DOHH2 (cell line): Measurements from ENCODE around the gene ETHE1.

ENCODE experiments used
- H3F3A ChIP-seq: fragments of 200-600 bp; sonication (generic), shearing (Covaris generic); 2 replicates; pipeline ENCODE4 v1.6.0; 2016; ENCODE audit warnings: antibody characterized with exemption, mild to moderate bottlenecking; ENCODE audit not compliant: control insufficient read depth, insufficient read depth
- H3K27ac ChIP-seq: fragments of 200-600 bp; sonication (generic); 2 replicates; pipeline ENCODE4 v1.5.1; 2014; ENCODE audit warnings: low read depth, mild to moderate bottlenecking, low read length, moderate library complexity
- H3K27me3 ChIP-seq: fragments of 200-600 bp; sonication (generic); 2 replicates; pipeline ENCODE4 v1.6.1; 2014; ENCODE audit warnings: mild to moderate bottlenecking, low read length, mixed read lengths; ENCODE audit not compliant: control insufficient read depth
- H3K36me3 ChIP-seq: fragments of 200-600 bp; sonication (generic); 2 replicates; pipeline ENCODE4 v1.6.1; 2014; ENCODE audit warnings: mild to moderate bottlenecking, low read length, moderate library complexity, mixed read lengths; ENCODE audit not compliant: control insufficient read depth
- H3K4me1 ChIP-seq: fragments of 200-600 bp; sonication (generic); 2 replicates; pipeline ENCODE4 v1.6.1; 2014; ENCODE audit warnings: mild to moderate bottlenecking, low read length, mixed read lengths; ENCODE audit not compliant: control insufficient read depth
- H3K4me2 ChIP-seq: fragments of 200-600 bp; sonication (generic); 2 replicates; pipeline ENCODE4 v1.6.0; 2014; ENCODE audit warnings: mild to moderate bottlenecking, low read length, moderate library complexity
- H3K4me3 ChIP-seq: fragments of 200-600 bp; sonication (generic); 2 replicates; pipeline ENCODE4 v1.5.1; 2014; ENCODE audit warnings: mild to moderate bottlenecking, low read length, mixed read lengths
- H3K79me2 ChIP-seq: fragments of 200-600 bp; sonication (generic); 2 replicates; pipeline ENCODE4 v1.6.1; 2014; ENCODE audit warnings: mild to moderate bottlenecking, low read length, mixed read lengths; ENCODE audit not compliant: control insufficient read depth
- H3K9me2 ChIP-seq: fragments of 200-600 bp; sonication (generic); replicated peaks from 2 replicates; pipeline ENCODE4 v1.6.1; 2014; ENCODE audit warnings: mild to moderate bottlenecking, low read length, mixed read lengths; ENCODE audit not compliant: control insufficient read depth
- H3K9me3 ChIP-seq: fragments of 200-600 bp; sonication (generic); 2 replicates; pipeline ENCODE4 v1.6.1; 2014; ENCODE audit warnings: antibody characterized with exemption, low read length, mixed read lengths; ENCODE audit not compliant: control insufficient read depth, insufficient read depth
- H4K20me1 ChIP-seq: fragments of 200-600 bp; sonication (generic); 2 replicates; pipeline ENCODE4 v1.6.0; 2014; ENCODE audit warnings: low read depth, mild to moderate bottlenecking, antibody characterized with exemption, low read length, moderate library complexity; ENCODE audit not compliant: control insufficient read depth, insufficient read depth
- CTCF ChIP-seq: fragments of 200-600 bp; sonication (generic); IDR thresholded peaks from one replicate; pipeline ENCODE4 v1.5.1; 2014; ENCODE audit warnings: antibody characterized with exemption, mild to moderate bottlenecking, low read depth, low read length; ENCODE audit not compliant: poor library complexity, severe bottlenecking
- EZH2phosphoT487 ChIP-seq: fragments of 200-600 bp; sonication (generic); IDR thresholded peaks from 2 replicates; pipeline ENCODE4 v1.6.1; 2017; ENCODE audit warnings: borderline replicate concordance, mild to moderate bottlenecking, antibody characterized with exemption, low read length, moderate library complexity, mixed read lengths

ETHE1 gene

GRCh38 chr19:43526884-43527859 lies at the start of gene ETHE1:
Gene ETHE1 (minus strand): TSS chr19:43527201. CDS start chr19:43527177, 24 bp downstream.
- H3K4me1 ChIP-seq = peaks cover 35% of the 10 kb centered on the region
- no peaks in the 10 kb centered on the region for H3K9me3 ChIP-seq
- no peaks in the 10 kb centered on the region for H3K79me2 ChIP-seq
- peak; percentile 17 for TF ChIP-seq CTCF
- peak; percentile 59; the same call in 1 of the 2 replicates for TF ChIP-seq EZH2phosphoT487
- H3K9me2 ChIP-seq = no peaks in the 10 kb centered on the region
- no peak within 1 kb of the TSS for H3K27ac ChIP-seq
- H3F3A ChIP-seq = peaks cover 11% of the 10 kb centered on the region; the same call in 1 of the 2 replicates
- no peaks in the 10 kb centered on the region for H4K20me1 ChIP-seq
- peaks cover 19% of the 10 kb centered on the region for H3K27me3 ChIP-seq
- no peaks in the 10 kb centered on the region for H3K36me3 ChIP-seq
- H3K4me2 ChIP-seq = peak within 1 kb of the TSS; percentile 88
- H3K4me3 ChIP-seq = peak within 1 kb of the TSS; percentile 82

GRCh38 chr19:43575955-43576878 lies 49.2 kb upstream of the ETHE1 start:
- H3K36me3 ChIP-seq = peaks cover 17% of the 10 kb centered on the region
- H3K79me2 ChIP-seq = peaks cover 22% of the 10 kb centered on the region
- H3K9me3 ChIP-seq = no peaks in the 10 kb centered on the region
- TF ChIP-seq EZH2phosphoT487 = no peak
- TF ChIP-seq CTCF = no peak
- no peaks in the 10 kb centered on the region for H3F3A ChIP-seq
- peak overlapping the region; percentile 59 for H3K4me2 ChIP-seq
- H3K4me3 ChIP-seq = peak overlapping the region; percentile 57
- H3K9me2 ChIP-seq = no peaks in the 10 kb centered on the region
- H3K27ac ChIP-seq = no peak overlapping the region
- H4K20me1 ChIP-seq = no peaks in the 10 kb centered on the region
- H3K4me1 ChIP-seq = peaks cover 20% of the 10 kb centered on the region
- peaks cover 8% of the 10 kb centered on the region; the same call in 1 of the 2 replicates for H3K27me3 ChIP-seq

GRCh38 chr19:43575156-43575950 lies 48.4 kb upstream of the ETHE1 start, which contains the start of the genes PINLYP and XRCC1:
Gene PINLYP (plus strand): TSS chr19:43575801. CDS start chr19:43577192, 1,391 bp downstream.
Gene XRCC1 (minus strand): TSS chr19:43575527. CDS start chr19:43575458, 69 bp downstream.
- H3K9me2 ChIP-seq = no peaks in the 10 kb centered on the region
- peaks cover 17% of the 10 kb centered on the region for H3K36me3 ChIP-seq
- no peaks in the 10 kb centered on the region for H3F3A ChIP-seq
- peak within 1 kb of the TSS; percentile 22 for H3K27ac ChIP-seq
- H3K79me2 ChIP-seq = peaks cover 27% of the 10 kb centered on the region
- H4K20me1 ChIP-seq = no peaks in the 10 kb centered on the region
- no peak for TF ChIP-seq CTCF
- TF ChIP-seq EZH2phosphoT487 = no peak
- peak within 1 kb of the TSS; percentile 88 for H3K4me2 ChIP-seq
- H3K4me1 ChIP-seq = peaks cover 16% of the 10 kb centered on the region
- no peaks in the 10 kb centered on the region for H3K9me3 ChIP-seq
- H3K4me3 ChIP-seq = peak within 1 kb of the TSS; percentile 88
- peaks cover 8% of the 10 kb centered on the region; the same call in 1 of the 2 replicates for H3K27me3 ChIP-seq
